CD4-positive, CD25-positive, alpha-beta regulatory T cell (primary cell): ENCODE results near the gene SPDEF. TPM values are rescaled to one million over a fixed set of nuclear protein-coding genes. Genes with fewer than 3 reads are reported as not detected.

ENCODE experiments used
- ATAC-seq, 2 donors: fragments of 150-1000 bp; cut with Tn5 transposase; one replicate each; pipeline ENCODE4 v1.10.0; 2021; ENCODE audit warnings: low read depth in 2 of 2, moderate number of reproducible peaks in 2 of 2, moderate library complexity in 1 of 2
- DNase-seq, 3 donors: peaks; one replicate each; pipeline versions ENCODE4 v3.0.0 to v3.0.0-alpha.2; 2012 to 2022; ENCODE audit warnings: mixed read lengths in 1 of 3
- H3K27ac ChIP-seq: one replicate; pipeline ENCODE4 v1.7.0; 2013; ENCODE audit warnings: mild to moderate bottlenecking, low read length; ENCODE audit not compliant: insufficient read depth, poor library complexity, severe bottlenecking
- H3K27me3 ChIP-seq: one replicate; pipeline ENCODE4 v1.7.0; 2013; ENCODE audit warnings: low read length; ENCODE audit not compliant: control insufficient read depth, insufficient read depth
- H3K36me3 ChIP-seq: one replicate; pipeline ENCODE4 v1.7.0; 2013; ENCODE audit warnings: mild to moderate bottlenecking, low read length, moderate library complexity; ENCODE audit not compliant: control insufficient read depth, insufficient read depth
- H3K4me1 ChIP-seq: 2 replicates; pipeline ENCODE4 v1.7.0; 2013; ENCODE audit warnings: mild to moderate bottlenecking, low read length; ENCODE audit not compliant: insufficient read depth, control insufficient read depth, poor library complexity, severe bottlenecking
- H3K4me3 ChIP-seq: one replicate; pipeline ENCODE4 v1.7.0; 2013; ENCODE audit warnings: low read depth, mild to moderate bottlenecking, low read length, moderate library complexity
- H3K9me3 ChIP-seq, 2 experiments: 1 replicate in 1 of 2; 2 replicates in 1 of 2; pipeline ENCODE4 v1.7.0; 2013; ENCODE audit warnings: low read length in 2 of 2, mild to moderate bottlenecking in 1 of 2, moderate library complexity in 1 of 2; ENCODE audit not compliant: control insufficient read depth in 2 of 2
- H3K27ac Mint-ChIP-seq, 3 donors: one replicate each; pipeline ENCODE4 v1.8.0; 2020 to 2022; ENCODE audit warnings: mild to moderate bottlenecking in 3 of 3, mixed read lengths in 3 of 3, moderate library complexity in 2 of 3
- H3K27me3 Mint-ChIP-seq: one replicate; pipeline ENCODE4 v1.8.0; 2022; ENCODE audit warnings: mild to moderate bottlenecking, mixed read lengths
- H3K36me3 Mint-ChIP-seq: one replicate; pipeline ENCODE4 v1.8.0; 2020; ENCODE audit warnings: mixed read lengths
- H3K4me1 Mint-ChIP-seq, 4 donors: one replicate each; pipeline ENCODE4 v1.8.0; 2020 to 2022; ENCODE audit warnings: mixed read lengths in 4 of 4, mild to moderate bottlenecking in 1 of 4
- H3K4me3 Mint-ChIP-seq, 4 donors: one replicate each; pipeline ENCODE4 v1.8.0; 2020 to 2022; ENCODE audit warnings: mild to moderate bottlenecking in 4 of 4, mixed read lengths in 4 of 4, moderate library complexity in 3 of 4
- H3K9me3 Mint-ChIP-seq, 7 donors: one replicate each; pipeline ENCODE4 v1.8.0; 2020 to 2022; ENCODE audit warnings: mixed read lengths in 7 of 7, mild to moderate bottlenecking in 3 of 7, moderate library complexity in 2 of 7
- polyA plus RNA-seq, 4 donors: library from polyadenylated mRNA; unstranded; fragments of 300-500 nt; fragmentation: Illumina TruSeq; gene quantifications; one replicate each; pipeline ENCODE4 v1.2.3, GENCODE V29; 2021
- total RNA-seq: library from RNA; stranded (reverse); gene quantifications from one replicate; pipeline ENCODE4 v1.2.3, GENCODE V29; 2022

The SPDEF gene
- total and polyA plus RNA-seq, 5 donors from 2014 or later: 0.35 TPM; not detected in 4

- DNase-seq (no peak), ATAC-seq (no peak)
- Histone ChIP-seq H3K36me3 (no peaks in the 10 kb centered on the region), H3K4me1 (no peaks in the 10 kb centered on the region), H3K27ac (no peak overlapping the region), H3K27me3 (no peaks in the 10 kb centered on the region), H3K4me3 (no peak overlapping the region), H3K9me3 (no peaks in the 10 kb centered on the region)
- Mint-ChIP-seq H3K9me3 (no peaks in the 10 kb centered on the region), H3K4me3 (no peak overlapping the region), H3K4me1 (no peaks in the 10 kb centered on the region), H3K27me3 (peaks cover 1% of the 10 kb centered on the region), H3K27ac (no peak overlapping the region), H3K36me3 (no peaks in the 10 kb centered on the region)
Measured at GRCh38 chr6:34534656-34535055, 21.5 kb downstream of the SPDEF start.

DNA sequence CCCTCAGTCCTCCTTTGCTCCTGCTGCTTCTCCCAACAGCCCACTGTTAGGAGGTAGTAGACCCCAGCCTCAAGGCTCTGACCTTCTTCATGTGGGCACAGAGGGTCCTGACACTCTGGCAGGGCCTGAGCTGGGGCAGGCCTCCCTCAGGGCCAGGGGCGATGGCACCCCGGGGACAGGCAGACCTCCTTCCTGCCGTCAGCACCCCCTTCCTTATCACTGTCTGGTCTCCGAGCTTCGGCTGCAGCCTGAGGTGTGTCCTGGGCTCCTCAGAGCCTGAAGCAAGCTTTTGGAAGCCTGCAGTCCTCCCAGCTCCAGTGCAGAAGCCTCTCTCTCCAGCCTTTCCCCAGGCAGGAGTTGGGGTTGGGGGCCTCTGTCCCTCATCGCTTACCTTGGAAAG lies 22.0 kb downstream of the SPDEF start:
- no peak for ATAC-seq
- Mint-ChIP-seq H3K4me1 (no peaks in the 10 kb centered on the region), H3K36me3 (no peaks in the 10 kb centered on the region), H3K27me3 (peaks cover 4% of the 10 kb centered on the region), H3K27ac (no peak overlapping the region), H3K9me3 (no peaks in the 10 kb centered on the region), H3K4me3 (no peak overlapping the region)
- no peaks in the 10 kb centered on the region for H3K4me1 ChIP-seq
- no peak overlapping the region for H3K27ac ChIP-seq
- no peak for DNase-seq
- H3K36me3 ChIP-seq: no peaks in the 10 kb centered on the region
- no peaks in the 10 kb centered on the region for H3K27me3 ChIP-seq
- H3K4me3 ChIP-seq: no peak overlapping the region
- no peaks in the 10 kb centered on the region for H3K9me3 ChIP-seq

- H3K27ac Mint-ChIP-seq: no peak overlapping the region
- H3K4me3 Mint-ChIP-seq: no peak overlapping the region
- Histone ChIP-seq H3K9me3 (no peaks in the 10 kb centered on the region), H3K36me3 (no peaks in the 10 kb centered on the region), H3K4me3 (no peak overlapping the region), H3K4me1 (peaks cover 4% of the 10 kb centered on the region), H3K27me3 (no peaks in the 10 kb centered on the region), H3K27ac (no peak overlapping the region)
- no peak for ATAC-seq
- no peaks in the 10 kb centered on the region for H3K9me3 Mint-ChIP-seq
- no peaks in the 10 kb centered on the region for H3K36me3 Mint-ChIP-seq
- peaks cover 0 to 6% (median under 1%) of the 10 kb centered on the region in 4 donors for H3K4me1 Mint-ChIP-seq
- DNase-seq: no peak
- peaks cover 4% of the 10 kb centered on the region for H3K27me3 Mint-ChIP-seq
Measured at GRCh38 chr6:34532230-34532629, 23.9 kb downstream of the SPDEF start.

DNA sequence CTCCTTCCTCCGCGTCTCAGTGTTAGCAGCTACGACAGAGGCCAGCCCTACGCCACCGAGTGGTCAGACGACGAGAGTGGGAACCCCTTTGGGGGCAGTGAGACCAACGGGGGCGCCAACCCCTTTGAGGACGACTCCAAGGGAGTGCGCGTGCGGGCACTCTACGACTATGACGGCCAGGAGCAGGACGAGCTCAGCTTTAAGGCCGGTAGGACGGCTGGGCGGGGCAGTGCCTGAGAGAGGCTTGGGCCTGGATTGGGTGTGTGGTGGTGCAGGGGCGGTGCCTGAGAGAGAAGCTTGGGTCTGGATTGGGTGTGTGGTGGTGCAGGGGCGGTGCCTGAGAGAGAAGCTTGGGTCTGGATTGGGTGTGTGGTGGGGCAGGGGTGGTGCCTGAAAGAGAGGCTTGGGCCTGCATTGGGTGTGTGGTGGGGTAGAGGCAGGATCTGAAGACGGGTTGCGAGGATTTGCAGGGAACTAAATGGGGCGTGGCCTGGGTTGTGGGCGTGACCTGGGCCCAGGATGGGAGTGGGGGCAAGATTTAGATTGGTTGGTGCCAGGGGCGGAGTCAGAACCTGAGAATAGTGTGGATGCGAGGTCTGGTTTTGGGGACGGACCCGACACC lies 24.4 kb downstream of the SPDEF start:
- ATAC-seq (no peak), DNase-seq (peak in 2 of 3 donors; percentile 18 to 45)
- H3K27me3 Mint-ChIP-seq: peaks cover 4% of the 10 kb centered on the region
- H3K4me3 ChIP-seq: no peak overlapping the region
- H3K9me3 Mint-ChIP-seq: no peaks in the 10 kb centered on the region
- H3K36me3 ChIP-seq: no peaks in the 10 kb centered on the region
- H3K4me3 Mint-ChIP-seq: peak overlapping the region in 2 of 4 donors; percentile 29 to 56
- H3K27ac Mint-ChIP-seq: no peak overlapping the region
- H3K4me1 Mint-ChIP-seq: peaks cover 0 to 8% (median 1%) of the 10 kb centered on the region in 4 donors
- H3K9me3 ChIP-seq: no peaks in the 10 kb centered on the region
- peaks cover 5% of the 10 kb centered on the region for H3K4me1 ChIP-seq
- H3K27ac ChIP-seq: no peak overlapping the region
- H3K27me3 ChIP-seq: no peaks in the 10 kb centered on the region
- H3K36me3 Mint-ChIP-seq: no peaks in the 10 kb centered on the region

- Mint-ChIP-seq H3K36me3 (no peaks in the 10 kb centered on the region), H3K4me3 (no peak overlapping the region), H3K4me1 (peaks cover 0 to 8% (median 1%) of the 10 kb centered on the region in 4 donors), H3K27ac (no peak overlapping the region), H3K9me3 (no peaks in the 10 kb centered on the region), H3K27me3 (peaks cover 4% of the 10 kb centered on the region)
- Histone ChIP-seq H3K9me3 (no peaks in the 10 kb centered on the region), H3K4me3 (no peak overlapping the region), H3K36me3 (no peaks in the 10 kb centered on the region), H3K27me3 (no peaks in the 10 kb centered on the region), H3K27ac (no peak overlapping the region), H3K4me1 (peaks cover 5% of the 10 kb centered on the region)
- ATAC-seq: no peak
- no peak for DNase-seq
Measured at GRCh38 chr6:34530753-34531365, 25.3 kb downstream of the SPDEF start.

GRCh38 chr6:34529665-34530327 lies 26.3 kb downstream of the SPDEF start:
- ATAC-seq: no peak

DNA sequence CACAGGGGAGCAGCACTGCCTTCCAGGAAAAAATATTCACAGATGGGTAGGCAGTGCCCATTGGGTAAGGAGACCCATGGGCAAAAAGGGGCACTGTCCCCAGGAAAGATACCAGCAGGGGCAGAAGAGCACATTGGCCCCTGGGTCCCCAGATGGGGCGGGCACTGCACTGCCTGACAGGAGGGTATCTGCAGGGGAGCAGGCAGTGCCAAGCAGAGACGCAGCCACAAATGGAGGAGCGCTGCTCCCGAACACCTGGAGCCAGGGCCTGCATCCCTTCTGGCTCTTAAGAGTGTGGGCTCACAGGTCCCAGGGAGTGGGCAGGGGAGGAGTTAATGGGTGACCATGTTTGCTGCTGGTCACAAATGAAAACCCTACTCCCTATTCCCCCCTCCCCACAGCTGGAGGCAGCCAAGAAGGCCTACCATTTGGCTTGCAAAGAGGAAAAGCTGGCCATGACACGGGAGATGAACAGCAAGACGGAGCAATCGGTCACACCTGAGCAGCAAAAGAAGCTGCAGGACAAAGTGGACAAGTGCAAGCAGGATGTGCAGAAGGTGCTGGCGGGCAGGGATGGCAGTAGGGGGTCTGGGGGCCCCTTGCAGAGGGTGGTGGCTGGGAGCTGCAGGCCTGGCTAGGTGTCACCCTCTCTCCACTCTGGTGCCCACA lies 27.0 kb downstream of the SPDEF start:
- ATAC-seq (no peak), DNase-seq (no peak)
- Mint-ChIP-seq H3K4me3 (no peak overlapping the region), H3K9me3 (no peaks in the 10 kb centered on the region), H3K27ac (no peak overlapping the region), H3K36me3 (no peaks in the 10 kb centered on the region), H3K4me1 (peaks cover 0 to 8% (median 1%) of the 10 kb centered on the region in 4 donors), H3K27me3 (peaks cover 4% of the 10 kb centered on the region)
- Histone ChIP-seq H3K36me3 (no peaks in the 10 kb centered on the region), H3K27ac (no peak overlapping the region), H3K9me3 (no peaks in the 10 kb centered on the region), H3K4me3 (no peak overlapping the region), H3K27me3 (no peaks in the 10 kb centered on the region), H3K4me1 (peaks cover 5% of the 10 kb centered on the region)

More at GRCh38 chr6:34529665-34530327, 26.3 kb downstream of the SPDEF start:
- H3K36me3 ChIP-seq: no peaks in the 10 kb centered on the region
- H3K4me3 Mint-ChIP-seq: no peak overlapping the region
- H3K4me1 ChIP-seq: peaks cover 5% of the 10 kb centered on the region
- DNase-seq: no peak
- H3K27me3 Mint-ChIP-seq: peaks cover 4% of the 10 kb centered on the region
- H3K27ac ChIP-seq: no peak overlapping the region
- no peaks in the 10 kb centered on the region for H3K9me3 ChIP-seq
- H3K9me3 Mint-ChIP-seq: no peaks in the 10 kb centered on the region
- no peak overlapping the region for H3K27ac Mint-ChIP-seq
- no peak overlapping the region for H3K4me3 ChIP-seq
- no peaks in the 10 kb centered on the region for H3K36me3 Mint-ChIP-seq
- H3K27me3 ChIP-seq: no peaks in the 10 kb centered on the region
- H3K4me1 Mint-ChIP-seq: peaks cover 0 to 8% (median 1%) of the 10 kb centered on the region in 4 donors
